Esophagus muscularis mucosa (tissue), 4 donors: Measurements from ENCODE around the gene ANKIB1. TPM values are rescaled to one million over a fixed set of nuclear protein-coding genes. Genes with fewer than 3 reads are reported as not detected.

Source experiments
- DNase-seq: peaks from one replicate; pipeline ENCODE4 v3.0.0-alpha.2; 2017; ENCODE audit errors: extremely low spot score
- H3K27ac ChIP-seq, 4 donors: fragments of 200-600 bp; sonication (generic); replicated peaks in 1 of 4; 1 replicate in 3 of 4; 2 replicates in 1 of 4; pipeline ENCODE4 v1.5.1; 2016 to 2019; ENCODE audit warnings: mild to moderate bottlenecking in 1 of 4
- H3K27me3 ChIP-seq, 4 donors: fragments of 200-600 bp; sonication (generic); one replicate each; pipeline versions ENCODE4 v1.5.1 to v1.6.0; 2016 to 2019
- H3K36me3 ChIP-seq, 4 donors: fragments of 200-600 bp; sonication (generic); one replicate each; pipeline ENCODE4 v1.5.1; 2016 to 2019
- H3K4me1 ChIP-seq, 4 donors: fragments of 200-600 bp; sonication (generic); one replicate each; pipeline ENCODE4 v1.5.1; 2016 to 2019
- H3K4me3 ChIP-seq, 4 donors: fragments of 200-600 bp; sonication (generic); 1 replicate in 2 of 4; 2 replicates in 2 of 4; pipeline ENCODE4 v1.5.1; 2016 to 2019; ENCODE audit warnings: mild to moderate bottlenecking in 4 of 4, moderate library complexity in 1 of 4
- H3K9me3 ChIP-seq, 4 donors: fragments of 200-600 bp; sonication (generic); 1 replicate in 3 of 4; 2 replicates in 1 of 4; pipeline ENCODE4 v1.5.1; 2016 to 2019
- EP300 ChIP-seq: sonication (generic); formaldehyde crosslinking; IDR thresholded peaks from one replicate; pipeline ENCODE4 v1.6.1; 2017; ENCODE audit warnings: antibody characterized with exemption
- POLR2A ChIP-seq: fragments of 450-650 bp; IDR thresholded peaks from one replicate; pipeline ENCODE4 v1.6.1; 2017; ENCODE audit warnings: antibody characterized with exemption, moderate library complexity, mild to moderate bottlenecking, low read depth
- POLR2AphosphoS5 ChIP-seq, 2 donors: sonication (generic); formaldehyde crosslinking; IDR thresholded peaks; one replicate each; pipeline ENCODE4 v1.6.1; 2017; ENCODE audit warnings: antibody characterized with exemption in 2 of 2
- WGBS: methylation state at CpG from one replicate; pipeline ENCODE4 v1.1.5; 2018; 5-methylcytosine and 5-hydroxymethylcytosine counted together
- intact Hi-C: fragments of 100-400 bp; cut with DNase I; formaldehyde crosslinking; loops from one replicate; pipeline ENCODE4 v1.15.1; 2023
- total RNA-seq, 4 donors: library from RNA; depleted of rRNA; stranded (reverse); fragments of >200 nt; gene quantifications; one replicate each; pipeline versions ENCODE4 v1.1.0 to v1.2.1, GENCODE V29; 2016
- TF ChIP-seq, protein P1 (sequence below), 3 experiments: fragments of 200-600 bp in 2 of 3; fragments of 450-650 bp in 1 of 3; sonication (generic) in 2 of 3; IDR thresholded peaks; one replicate each; pipeline ENCODE4 v1.5.1; 2017 to 2019; ENCODE audit warnings: antibody characterized with exemption in 3 of 3, mild to moderate bottlenecking in 2 of 3, moderate library complexity in 1 of 3

ANKIB1 gene
- total RNA-seq, 4 donors from 2014 or later = 25.8 to 37.8 (median 28.6) TPM

DNA sequence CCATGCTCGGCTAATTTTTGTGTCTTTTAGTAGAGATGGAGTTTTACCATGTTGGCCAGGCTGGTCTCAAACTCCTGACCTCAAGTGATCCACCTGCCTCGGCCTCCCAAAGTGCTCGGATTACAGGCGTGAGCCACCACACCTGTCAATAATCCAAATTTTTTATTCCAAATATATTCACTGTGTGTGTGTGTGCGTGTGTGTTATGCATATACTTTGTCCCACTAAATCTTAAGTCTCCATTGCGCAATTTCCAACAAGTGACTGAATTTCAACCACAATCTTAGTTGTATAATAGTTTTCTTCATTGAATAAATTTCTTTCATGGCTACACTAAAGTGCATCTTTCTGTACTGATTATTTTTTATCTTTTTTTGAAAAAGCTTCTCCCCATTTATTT is 2.8 kb upstream of the ANKIB1 start:
- WGBS = 98% methylated on average over 6 of the region's 6 CpGs
- TF ChIP-seq POLR2A (no peak), POLR2AphosphoS5 (IDR thresholded peaks at IDR 0.05) (no peak), EP300 (no peak)
- TF ChIP-seq, protein P1, sequence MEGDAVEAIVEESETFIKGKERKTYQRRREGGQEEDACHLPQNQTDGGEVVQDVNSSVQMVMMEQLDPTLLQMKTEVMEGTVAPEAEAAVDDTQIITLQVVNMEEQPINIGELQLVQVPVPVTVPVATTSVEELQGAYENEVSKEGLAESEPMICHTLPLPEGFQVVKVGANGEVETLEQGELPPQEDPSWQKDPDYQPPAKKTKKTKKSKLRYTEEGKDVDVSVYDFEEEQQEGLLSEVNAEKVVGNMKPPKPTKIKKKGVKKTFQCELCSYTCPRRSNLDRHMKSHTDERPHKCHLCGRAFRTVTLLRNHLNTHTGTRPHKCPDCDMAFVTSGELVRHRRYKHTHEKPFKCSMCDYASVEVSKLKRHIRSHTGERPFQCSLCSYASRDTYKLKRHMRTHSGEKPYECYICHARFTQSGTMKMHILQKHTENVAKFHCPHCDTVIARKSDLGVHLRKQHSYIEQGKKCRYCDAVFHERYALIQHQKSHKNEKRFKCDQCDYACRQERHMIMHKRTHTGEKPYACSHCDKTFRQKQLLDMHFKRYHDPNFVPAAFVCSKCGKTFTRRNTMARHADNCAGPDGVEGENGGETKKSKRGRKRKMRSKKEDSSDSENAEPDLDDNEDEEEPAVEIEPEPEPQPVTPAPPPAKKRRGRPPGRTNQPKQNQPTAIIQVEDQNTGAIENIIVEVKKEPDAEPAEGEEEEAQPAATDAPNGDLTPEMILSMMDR (IDR thresholded peaks at IDR 0.05) = no peak
- Histone ChIP-seq H3K27me3 (no peaks in the 10 kb centered on the region), H3K4me3 (no peak overlapping the region), H3K9me3 (no peaks in the 10 kb centered on the region), H3K36me3 (peaks cover 16 to 41% (median 31%) of the 10 kb centered on the region in 4 donors), H3K4me1 (peaks cover 23 to 43% (median 31%) of the 10 kb centered on the region in 4 donors), H3K27ac (no peak overlapping the region)
- DNase-seq = no peak
- intact Hi-C loops = no loop called here

DNA sequence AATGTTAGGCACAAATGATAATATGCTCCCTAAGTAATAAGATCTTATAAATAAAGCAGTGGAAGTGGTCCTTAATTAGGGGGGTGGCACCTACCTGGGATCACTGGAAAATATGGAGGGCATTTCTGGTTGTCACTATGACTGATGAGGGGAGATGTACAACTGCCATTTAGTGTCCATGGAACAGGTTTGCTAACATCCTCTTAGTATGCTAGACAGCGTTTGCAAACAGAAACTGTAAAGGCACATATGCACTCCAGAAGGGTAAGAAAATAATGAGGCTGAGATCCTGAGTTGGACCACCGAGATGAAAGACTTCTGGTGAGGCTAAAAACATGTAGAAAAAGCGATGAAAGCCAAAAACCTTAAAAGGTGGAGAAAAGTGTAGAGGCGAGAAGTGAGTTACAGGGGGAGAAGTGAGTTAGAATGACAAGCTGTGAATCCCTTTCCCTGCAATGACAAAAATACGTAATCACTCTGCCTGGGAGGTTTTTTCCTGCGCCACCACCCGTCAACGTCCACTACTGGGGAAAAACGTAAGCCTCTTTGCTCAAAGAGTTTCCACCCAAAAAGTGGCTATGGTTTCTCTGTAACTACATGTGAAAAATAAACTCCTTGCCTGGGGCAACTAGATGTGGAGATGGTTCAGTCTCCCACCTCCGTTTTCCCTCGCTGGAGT is 827 bp upstream of the ANKIB1 start:
- Histone ChIP-seq H3K27me3 (no peaks in the 10 kb centered on the region), H3K4me1 (peaks cover 25 to 50% (median 36%) of the 10 kb centered on the region in 4 donors), H3K9me3 (no peaks in the 10 kb centered on the region), H3K36me3 (peaks cover 9 to 21% (median 17%) of the 10 kb centered on the region in 4 donors), H3K4me3 (peak overlapping the region; percentile 78 to 96 (median 94)), H3K27ac (peak overlapping the region; percentile 91 to 94 (median 93))
- under 1% methylated on average over 9 of the region's 11 CpGs for WGBS
- intact Hi-C loops = no loop called here
- no peak for DNase-seq
- TF ChIP-seq POLR2AphosphoS5 (IDR thresholded peaks at IDR 0.05) = no peak

DNA sequence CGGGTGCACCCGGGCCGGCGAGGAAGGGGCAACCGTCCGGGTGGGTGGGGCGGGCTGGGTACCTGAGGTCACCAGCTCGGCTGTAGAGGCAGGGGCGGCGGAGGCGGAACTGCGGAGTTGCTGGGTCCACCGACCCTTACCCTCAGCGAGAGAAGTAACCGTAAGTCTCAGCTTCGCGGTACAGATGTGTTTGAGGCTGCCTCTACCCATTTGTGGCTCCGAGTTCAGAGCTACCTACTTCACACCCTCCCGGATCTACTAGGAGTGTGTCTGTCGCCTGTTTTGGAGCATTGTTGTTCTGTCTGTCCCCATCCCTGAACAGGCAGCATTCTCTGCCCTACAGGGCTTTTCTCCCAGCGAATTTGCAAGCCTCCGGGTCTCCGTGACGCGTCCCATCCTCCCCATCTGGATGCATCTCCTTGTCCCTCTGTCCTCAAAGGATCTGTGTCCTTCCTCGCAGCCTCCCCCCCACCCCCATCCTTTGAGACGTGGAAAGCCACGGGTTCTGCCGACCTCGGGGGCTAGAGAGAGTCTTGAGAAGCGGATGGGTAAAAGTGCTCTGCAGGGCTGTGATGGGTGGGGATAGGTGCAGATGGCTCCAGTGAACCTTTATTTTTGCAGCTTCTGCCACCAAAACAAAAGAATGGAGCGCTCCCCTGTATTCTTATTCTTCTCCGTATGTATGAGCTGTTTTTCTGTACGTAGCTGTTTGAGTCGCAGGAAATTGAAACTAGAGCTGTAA is 757 bp downstream of the ANKIB1 start:
- H3K4me3 ChIP-seq = peak overlapping the region; percentile 78 to 96 (median 94)
- WGBS = under 1% methylated on average over 17 of the region's 35 CpGs
- no peak for TF ChIP-seq POLR2A
- TF ChIP-seq POLR2AphosphoS5 (IDR thresholded peaks at IDR 0.05) = no peak
- TF ChIP-seq EP300 = no peak
- TF ChIP-seq, protein P1 (IDR thresholded peaks at IDR 0.05) = no peak
- intact Hi-C loops = loop anchor here (2.0 kb wide), 1 partner anchor 200 kb away; the partner anchor contains the start of gene GATAD1
- H3K27me3 ChIP-seq = no peaks in the 10 kb centered on the region
- peaks cover 0 to 6% (median 3%) of the 10 kb centered on the region in 4 donors for H3K36me3 ChIP-seq
- peaks cover 25 to 53% (median 36%) of the 10 kb centered on the region in 4 donors for H3K4me1 ChIP-seq
- no peak for DNase-seq
- peak overlapping the region; percentile 91 to 94 (median 93) for H3K27ac ChIP-seq
- H3K9me3 ChIP-seq = no peaks in the 10 kb centered on the region

DNA sequence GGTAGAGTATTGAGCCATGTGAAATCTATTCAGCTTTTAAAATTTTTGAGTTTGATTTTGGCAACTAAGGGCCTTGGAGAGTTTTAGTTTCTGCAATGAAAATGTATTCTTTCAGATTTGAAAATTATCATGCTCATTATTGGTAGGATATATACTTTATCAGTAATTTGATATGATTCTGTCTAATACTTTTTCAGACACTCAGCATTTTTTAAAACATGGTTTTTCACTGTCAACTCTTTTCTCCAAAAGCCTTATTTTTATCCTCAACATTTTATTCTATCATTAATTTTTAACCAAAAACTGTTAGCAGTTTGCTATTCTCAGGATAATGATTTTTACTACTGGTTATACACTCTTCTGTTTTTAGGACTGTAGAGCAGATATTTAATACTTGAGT is 4.8 kb downstream of the ANKIB1 start:
- no peak for DNase-seq
- no peak for TF ChIP-seq EP300
- no peak for TF ChIP-seq POLR2A
- no peak for TF ChIP-seq POLR2AphosphoS5 (IDR thresholded peaks at IDR 0.05)
- TF ChIP-seq, protein P1 (IDR thresholded peaks at IDR 0.05) = no peak
- H3K9me3 ChIP-seq = no peaks in the 10 kb centered on the region
- no peaks in the 10 kb centered on the region for H3K27me3 ChIP-seq
- no peak overlapping the region for H3K27ac ChIP-seq
- H3K4me1 ChIP-seq = peaks cover 24 to 36% (median 28%) of the 10 kb centered on the region in 4 donors
- H3K4me3 ChIP-seq = no peak overlapping the region
- H3K36me3 ChIP-seq = no peaks in the 10 kb centered on the region
- intact Hi-C loops = no loop called here

DNA sequence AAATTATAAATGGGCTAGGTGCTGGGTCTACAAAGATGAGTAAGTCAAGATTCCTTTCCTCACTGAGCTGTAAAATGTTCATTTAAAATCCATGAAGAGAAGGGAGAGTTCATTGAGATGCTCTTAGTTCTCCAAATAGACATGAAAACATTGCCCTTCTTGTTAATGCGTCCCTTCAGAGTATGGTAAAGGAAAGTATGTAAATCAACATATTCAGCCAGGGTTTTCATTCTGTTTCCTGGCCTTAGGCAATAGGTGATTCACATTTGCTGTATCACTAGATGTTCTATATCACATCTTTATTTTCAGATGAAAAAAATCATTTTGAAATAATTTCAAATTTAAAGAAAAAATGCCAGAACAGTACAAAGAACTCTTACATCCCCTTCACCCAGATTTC is 5.4 kb downstream of the ANKIB1 start:
- no peak overlapping the region for H3K27ac ChIP-seq
- no peak overlapping the region for H3K4me3 ChIP-seq
- H3K9me3 ChIP-seq = no peaks in the 10 kb centered on the region
- H3K4me1 ChIP-seq = peaks cover 24 to 37% (median 28%) of the 10 kb centered on the region in 4 donors
- 97% methylated on average over 1 of the region's 1 CpG for WGBS
- TF ChIP-seq EP300 = no peak
- TF ChIP-seq POLR2AphosphoS5 (IDR thresholded peaks at IDR 0.05) = no peak
- TF ChIP-seq POLR2A = no peak
- TF ChIP-seq, protein P1 (IDR thresholded peaks at IDR 0.05) = no peak
- H3K36me3 ChIP-seq = no peaks in the 10 kb centered on the region
- intact Hi-C loops = no loop called here
- DNase-seq = no peak
- no peaks in the 10 kb centered on the region for H3K27me3 ChIP-seq
